GM18861 (cell line): ENCODE measurements around the gene ZNF462.

Source experiments
- ATAC-seq: cut with Tn5 transposase; IDR thresholded peaks from one replicate; pipeline ENCODE4 v1.9.1; 2021; ENCODE audit not compliant: unreplicated experiment

ZNF462 gene

GRCh38 chr9:106928350-106928749 is 65.4 kb downstream of the ZNF462 start:
- no peak for ATAC-seq

DNA sequence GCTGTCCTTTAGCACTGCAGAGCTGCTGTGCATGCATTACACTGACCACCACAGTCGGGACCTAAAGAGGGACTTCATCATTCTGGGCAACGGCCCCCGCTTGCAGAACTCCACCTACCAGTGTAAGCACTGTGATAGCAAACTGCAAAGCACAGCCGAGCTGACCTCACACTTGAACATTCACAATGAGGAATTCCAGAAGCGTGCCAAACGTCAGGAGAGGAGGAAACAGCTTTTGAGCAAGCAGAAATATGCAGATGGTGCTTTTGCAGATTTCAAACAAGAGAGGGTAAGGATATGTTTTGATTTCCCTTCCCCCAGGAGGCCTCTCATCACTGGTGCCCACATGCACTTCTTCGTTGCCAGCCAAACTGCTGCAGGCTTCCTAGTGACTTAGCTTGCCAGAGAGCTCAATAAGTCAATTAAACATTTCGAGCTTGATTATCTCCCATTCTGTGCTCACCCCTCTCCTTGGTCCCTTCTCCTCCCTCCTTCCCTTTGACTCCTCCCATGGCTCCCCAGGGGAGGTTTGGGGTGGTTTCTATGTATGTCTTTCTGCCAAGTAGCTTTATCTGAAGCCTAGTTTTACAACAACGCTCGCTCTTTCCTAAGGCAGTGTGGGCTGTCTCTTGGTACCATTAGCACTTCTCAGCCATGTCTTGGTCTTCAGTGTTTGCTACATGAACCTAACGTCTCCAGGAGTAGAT is 66.7 kb downstream of the ZNF462 start:
- no peak for ATAC-seq

- ATAC-seq, result no peak
Measured at GRCh38 chr9:106930477-106930876, 67.5 kb downstream of the ZNF462 start.

- no peak for ATAC-seq
Measured at GRCh38 chr9:106931466-106931865, 68.5 kb downstream of the ZNF462 start.

GRCh38 chr9:106932178-106932577 is 69.2 kb downstream of the ZNF462 start:
- no peak for ATAC-seq

DNA sequence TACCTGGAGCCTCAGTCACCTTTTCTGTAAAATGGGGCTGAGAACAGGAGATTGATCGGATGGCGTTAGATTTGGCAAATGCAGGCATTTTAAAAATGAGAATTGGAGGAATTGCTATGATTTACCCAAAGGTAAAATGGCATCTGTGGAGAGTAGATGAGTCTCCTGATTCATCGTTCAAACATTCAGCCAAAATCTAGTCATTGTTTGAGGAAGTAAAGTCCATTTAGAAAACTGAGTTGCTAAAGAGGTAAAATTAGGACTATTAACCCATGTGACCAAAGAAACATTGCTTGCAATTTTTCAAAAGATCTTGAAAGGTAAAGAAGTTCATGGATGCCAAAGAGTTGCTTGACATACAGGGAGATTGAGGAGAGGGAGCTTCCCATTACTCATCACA is 69.7 kb downstream of the ZNF462 start:
- ATAC-seq, result no peak

GRCh38 chr9:106933470-106933869 is 70.5 kb downstream of the ZNF462 start:
- ATAC-seq, result no peak

GRCh38 chr9:106934442-106935238 is 71.7 kb downstream of the ZNF462 start:
- ATAC-seq, result no peak

GRCh38 chr9:106936680-106937079 is 73.7 kb downstream of the ZNF462 start:
- no peak for ATAC-seq

GRCh38 chr9:106941916-106942315 is 79.0 kb downstream of the ZNF462 start:
- ATAC-seq, result no peak

DNA sequence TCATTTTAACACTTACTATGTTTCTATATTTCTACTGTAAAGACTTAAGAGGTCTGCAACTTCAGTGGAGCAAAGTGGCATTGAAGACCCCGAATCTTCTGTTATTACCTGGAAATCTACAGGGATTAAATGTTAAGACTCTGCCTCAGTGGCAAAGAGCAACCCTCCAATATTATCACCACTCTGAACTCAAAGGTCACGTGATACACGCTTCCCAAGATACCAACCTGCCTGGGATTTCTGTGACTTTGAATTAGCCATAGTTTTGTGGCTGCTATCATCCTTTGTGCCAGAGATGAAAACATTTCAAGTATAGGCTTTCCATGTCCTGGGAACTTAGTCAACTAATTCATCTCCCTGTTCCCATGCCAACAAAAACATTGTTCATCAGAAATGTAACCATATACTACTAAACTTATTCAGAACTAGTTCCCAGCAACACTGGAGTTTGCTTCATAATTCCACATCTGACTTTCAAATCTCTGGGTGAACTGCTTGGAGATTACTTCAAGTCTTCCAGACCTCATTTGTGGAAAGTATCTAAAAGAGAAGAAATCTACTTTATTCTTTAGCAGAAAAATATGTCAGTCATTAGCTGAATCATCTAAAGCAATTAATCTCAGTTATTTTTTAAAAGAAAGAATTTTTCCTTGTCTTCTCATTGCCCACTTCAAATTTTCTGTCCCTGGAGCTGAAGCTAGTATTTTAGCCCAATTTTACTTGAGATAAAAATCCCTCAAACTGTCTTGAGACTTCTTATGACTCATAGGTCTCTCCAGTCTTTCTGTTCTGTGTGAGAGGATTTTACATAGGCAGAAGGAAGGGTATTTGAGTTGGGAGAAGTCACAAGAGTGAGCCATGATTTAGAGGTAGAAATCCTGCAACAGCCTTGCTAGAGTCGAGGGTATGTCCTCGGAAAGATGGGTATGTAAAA is 83.0 kb downstream of the ZNF462 start:
- ATAC-seq, result no peak

GRCh38 chr9:106947106-106947900 is 84.3 kb downstream of the ZNF462 start:
- ATAC-seq, result no peak

DNA sequence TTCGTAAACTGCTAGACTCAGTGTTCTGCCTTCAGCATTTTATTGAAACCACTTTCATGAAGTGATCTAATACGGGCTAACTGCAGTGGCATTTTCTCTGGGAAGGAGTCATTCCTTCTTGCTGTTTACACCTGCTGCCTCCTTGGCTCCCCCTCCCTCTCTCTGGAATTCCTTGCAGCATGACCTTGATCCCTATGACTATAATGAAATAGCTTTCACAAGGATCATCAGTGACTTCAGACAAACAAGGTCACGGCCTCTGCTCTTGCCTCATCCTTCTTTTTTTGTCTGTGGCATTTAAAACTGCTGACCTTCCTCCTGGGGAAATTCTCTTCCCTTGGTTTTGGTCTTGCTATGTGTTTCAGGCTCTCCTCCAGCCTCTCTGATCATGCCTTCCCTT is 90.2 kb downstream of the ZNF462 start:
- ATAC-seq, result no peak

GRCh38 chr9:106954558-106954957 is 91.6 kb downstream of the ZNF462 start:
- no peak for ATAC-seq

DNA sequence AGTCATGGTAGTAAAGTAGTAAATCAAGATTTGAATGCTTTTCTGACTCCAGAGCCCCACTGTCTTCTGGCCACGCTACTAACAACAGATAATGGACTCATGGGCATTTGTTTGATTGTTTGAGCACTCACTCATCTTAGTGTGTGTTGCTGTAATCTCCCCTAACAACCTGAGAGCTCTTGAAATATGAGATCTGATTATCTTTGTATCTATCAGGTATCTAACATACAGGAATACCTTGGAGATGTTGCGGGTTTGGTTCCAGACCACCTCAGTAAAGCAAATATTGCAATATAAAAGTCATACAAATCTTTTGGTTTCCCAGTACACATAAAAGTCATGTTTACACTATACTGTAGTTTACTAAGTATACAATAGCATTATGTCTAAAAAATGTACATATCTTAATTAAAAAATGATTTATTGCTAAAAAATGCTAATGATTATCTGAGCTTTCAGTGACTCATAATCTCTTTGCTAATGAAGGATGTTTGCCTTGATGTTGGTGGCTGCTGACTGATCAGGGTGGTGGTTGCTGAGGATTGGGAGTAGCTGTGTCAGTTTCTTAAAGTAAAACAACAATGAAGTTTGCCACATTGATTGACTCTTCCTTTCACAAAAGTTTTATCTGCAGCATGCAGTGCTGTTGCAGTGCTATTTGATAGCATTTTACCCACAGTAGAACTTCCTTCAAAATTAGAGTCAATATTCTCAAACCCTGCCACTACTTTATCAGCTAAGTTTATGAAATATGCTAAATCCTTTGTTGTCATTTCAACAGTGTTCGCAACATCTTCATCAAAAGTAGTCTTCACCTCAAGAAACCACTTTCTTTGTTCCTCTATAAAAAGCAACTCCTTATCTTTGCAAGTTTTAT is 92.2 kb downstream of the ZNF462 start:
- ATAC-seq, result no peak

- ATAC-seq, result no peak
Measured at GRCh38 chr9:106956971-106957370, 94.0 kb downstream of the ZNF462 start.

DNA sequence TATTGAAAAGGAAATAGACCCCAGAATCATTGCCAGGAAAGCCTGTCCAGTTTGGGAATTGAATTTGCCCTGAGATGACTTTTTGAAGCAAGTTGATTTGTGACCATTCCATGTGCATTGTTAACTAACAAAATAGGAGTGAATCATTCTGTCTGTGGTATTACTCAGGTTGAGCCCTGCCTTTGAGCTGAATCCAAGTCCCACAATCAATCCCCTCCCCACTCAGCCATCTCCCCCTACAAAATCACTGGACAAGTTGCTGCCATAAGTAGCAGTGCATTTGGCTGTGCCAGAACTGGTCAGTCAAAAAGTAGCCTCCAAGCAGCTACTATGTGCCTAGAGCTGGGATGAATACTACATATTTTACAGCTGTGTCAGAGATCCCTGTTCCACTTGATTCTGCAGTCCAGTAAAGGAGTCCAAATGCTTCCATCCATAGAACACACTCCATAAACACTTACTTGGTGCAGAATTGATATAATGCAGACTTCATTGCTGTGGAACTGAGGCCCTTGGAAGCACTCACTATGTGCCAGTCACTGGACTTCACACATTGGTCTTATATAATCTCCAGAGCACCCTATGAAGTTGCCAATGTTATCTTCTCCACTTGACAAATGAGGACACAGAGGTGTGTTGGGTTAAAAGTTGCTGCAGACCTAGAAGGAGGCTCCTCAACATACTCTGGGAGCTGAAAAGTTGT is 96.1 kb downstream of the ZNF462 start:
- no peak for ATAC-seq

DNA sequence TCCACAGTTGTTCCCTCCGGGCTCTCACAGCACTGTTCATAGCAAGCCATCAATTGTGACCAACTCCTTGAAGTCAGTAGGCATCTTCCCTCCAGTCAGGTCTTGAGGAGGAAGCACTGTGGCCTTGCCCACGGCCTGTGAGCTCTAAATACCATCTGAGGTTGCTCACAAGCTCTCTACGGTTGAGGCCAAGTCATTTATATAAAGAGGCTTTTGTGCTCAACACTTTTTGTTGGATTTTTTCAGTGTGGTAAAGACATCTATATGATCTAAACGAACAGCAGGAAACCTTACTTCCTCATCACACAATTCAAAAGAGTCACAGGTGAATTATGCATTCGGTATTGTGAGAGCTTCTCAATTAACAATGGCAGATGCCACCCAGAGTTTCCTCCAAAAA is 97.3 kb downstream of the ZNF462 start:
- ATAC-seq, result no peak

GRCh38 chr9:106961623-106962022 is 98.7 kb downstream of the ZNF462 start:
- no peak for ATAC-seq
